DND-41 (cell line): ENCODE results near the gene EIF4E.
"Not testable (repeated sequence)": the region's sequence is repeated elsewhere in the genome, so short reads cannot be mapped to it uniquely, and the experiment has no call there.

Experiments
- ATAC-seq: fragments of 200-7000 bp; cut with Tn5 transposase; 3 replicates; pipeline ENCODE4 v1.9.1; 2021; ENCODE audit warnings: low read depth; ENCODE audit not compliant: insufficient read depth
- DNase-seq: peaks from one replicate; pipeline ENCODE4 v3.0.0-alpha.2; 2020
- H2AFZ ChIP-seq: 2 replicates; pipeline ENCODE4 v1.6.0; 2012; ENCODE audit warnings: low read depth, low read length
- H3K27ac ChIP-seq: 2 replicates; pipeline ENCODE4 v1.5.1; 2012; ENCODE audit warnings: low read length, inconsistent platforms
- H3K27me3 ChIP-seq: fragments of 200-600 bp; sonication (generic); 2 replicates; pipeline ENCODE4 v1.6.0; 2012; ENCODE audit warnings: low read length, mild to moderate bottlenecking, inconsistent platforms; ENCODE audit not compliant: insufficient read depth, poor library complexity
- H3K36me3 ChIP-seq: 2 replicates; pipeline ENCODE4 v1.5.1; 2012; ENCODE audit warnings: low read length, inconsistent platforms; ENCODE audit not compliant: insufficient read depth
- H3K4me1 ChIP-seq: 2 replicates; pipeline ENCODE4 v1.5.1; 2012; ENCODE audit warnings: mild to moderate bottlenecking, low read length; ENCODE audit not compliant: insufficient read depth
- H3K4me2 ChIP-seq: 2 replicates; pipeline ENCODE4 v1.6.0; 2012; ENCODE audit warnings: mild to moderate bottlenecking, moderate library complexity, low read length, inconsistent platforms; ENCODE audit not compliant: insufficient read depth
- H3K4me3 ChIP-seq, 2 experiments: fragments of 200-600 bp in 1 of 2; shearing (Covaris generic) in 1 of 2; 2 replicates each; pipeline ENCODE4 v1.5.1; 2012 to 2016; ENCODE audit warnings: inconsistent platforms in 2 of 2, low read length in 2 of 2, mild to moderate bottlenecking in 2 of 2, low read depth in 1 of 2, moderate library complexity in 1 of 2
- H3K79me2 ChIP-seq: 2 replicates; pipeline ENCODE4 v1.6.0; 2012; ENCODE audit warnings: low read length, inconsistent platforms; ENCODE audit not compliant: insufficient read depth
- H3K9ac ChIP-seq: 2 replicates; pipeline ENCODE4 v1.6.0; 2012; ENCODE audit warnings: low read depth, mild to moderate bottlenecking, inconsistent platforms, low read length, moderate library complexity
- H3K9me3 ChIP-seq: 2 replicates; pipeline ENCODE4 v1.5.1; 2012; ENCODE audit warnings: low read length, moderate library complexity, mild to moderate bottlenecking, inconsistent platforms; ENCODE audit not compliant: insufficient read depth, severe bottlenecking
- H4K20me1 ChIP-seq: 2 replicates; pipeline ENCODE4 v1.6.0; 2012; ENCODE audit warnings: low read length; ENCODE audit not compliant: insufficient read depth
- CTCF ChIP-seq: IDR thresholded peaks from 2 replicates; pipeline ENCODE4 v1.5.1; 2012; ENCODE audit warnings: borderline replicate concordance, low read length, moderate library complexity, mild to moderate bottlenecking; ENCODE audit not compliant: poor library complexity, severe bottlenecking; ENCODE audit errors: extremely low read depth
- EZH2 ChIP-seq: IDR thresholded peaks from 3 replicates; pipeline ENCODE4 v1.6.1; 2012; ENCODE audit warnings: borderline replicate concordance, low read depth, mild to moderate bottlenecking, moderate library complexity, low read length, inconsistent platforms; ENCODE audit not compliant: severe bottlenecking

Gene EIF4E

GRCh38 chr4:98930311-98930865 lies 1.5 kb upstream of the EIF4E start:
- H3K4me2 ChIP-seq, result peak overlapping the region; percentile 64
- peaks cover 44% of the 10 kb centered on the region for H3K79me2 ChIP-seq
- H2AFZ ChIP-seq, result peak overlapping the region; percentile 99
- H3K4me1 ChIP-seq, result peaks cover 31% of the 10 kb centered on the region
- H3K9ac ChIP-seq, result peak overlapping the region; percentile 89; the same call in 1 of the 2 replicates
- peak overlapping the region; percentile 93; the same call in 1 of the 2 replicates for H3K27ac ChIP-seq
- H3K9me3 ChIP-seq, result no peaks in the 10 kb centered on the region
- H3K4me3 ChIP-seq, result peak overlapping the region in 1 of 2 experiments; percentile 84; a peak in 2 of 4 replicates
- no peak for TF ChIP-seq EZH2
- no peak for TF ChIP-seq CTCF
- DNase-seq (no peak), ATAC-seq (no peak)
- H3K27me3 ChIP-seq, result no peaks in the 10 kb centered on the region
- H3K36me3 ChIP-seq, result peaks cover 15% of the 10 kb centered on the region
- peaks cover 17% of the 10 kb centered on the region for H4K20me1 ChIP-seq

GRCh38 chr4:98929341-98930267 lies 671 bp upstream of the EIF4E start:
- peak overlapping the region; percentile 93 for H3K27ac ChIP-seq
- peak overlapping the region; percentile 99 for H2AFZ ChIP-seq
- H3K27me3 ChIP-seq, result no peaks in the 10 kb centered on the region
- peak overlapping the region; percentile 64 for H3K4me2 ChIP-seq
- H3K79me2 ChIP-seq, result peaks cover 52% of the 10 kb centered on the region
- H3K4me3 ChIP-seq, result peak overlapping the region; percentile 58 to 84
- ATAC-seq (peak; percentile 25), DNase-seq (no peak)
- H4K20me1 ChIP-seq, result peaks cover 25% of the 10 kb centered on the region
- peaks cover 20% of the 10 kb centered on the region for H3K36me3 ChIP-seq
- H3K4me1 ChIP-seq, result peaks cover 32% of the 10 kb centered on the region
- no peaks in the 10 kb centered on the region for H3K9me3 ChIP-seq
- peak overlapping the region; percentile 89 for H3K9ac ChIP-seq
- TF ChIP-seq EZH2, result no peak

- ATAC-seq (peak; percentile 70), DNase-seq (peak; percentile 85)
- Histone ChIP-seq H3K9ac (peak overlapping the region; percentile 89), H3K79me2 (peaks cover 67% of the 10 kb centered on the region), H3K27me3 (no peaks in the 10 kb centered on the region), H3K36me3 (peaks cover 25% of the 10 kb centered on the region), H3K9me3 (no peaks in the 10 kb centered on the region), H3K4me2 (peak overlapping the region; percentile 66), H3K4me3 (peak overlapping the region; percentile 58 to 84), H4K20me1 (peaks cover 40% of the 10 kb centered on the region), H2AFZ (peak overlapping the region; percentile 85), H3K27ac (peak overlapping the region; percentile 95), H3K4me1 (peaks cover 32% of the 10 kb centered on the region)
- no peak for TF ChIP-seq CTCF
- TF ChIP-seq EZH2, result no peak
Measured at GRCh38 chr4:98928131-98928504, 815 bp downstream of the EIF4E start.

GRCh38 chr4:98926257-98926656 lies 2.7 kb downstream of the EIF4E start:
- not testable (repeated sequence) for ATAC-seq, H3K27me3 ChIP-seq, H3K9ac ChIP-seq, H3K9me3 ChIP-seq, H2AFZ ChIP-seq, DNase-seq
- Histone ChIP-seq H3K4me3 (peak overlapping the region in 1 of 2 experiments; percentile 84; a peak in 1 of 4 replicates), H3K4me1 (peaks cover 32% of the 10 kb centered on the region), H3K36me3 (peaks cover 35% of the 10 kb centered on the region), H4K20me1 (peaks cover 53% of the 10 kb centered on the region), H3K79me2 (peaks cover 86% of the 10 kb centered on the region), H3K4me2 (peak overlapping the region; percentile 66; the same call in 1 of the 2 replicates), H3K27ac (peak overlapping the region; percentile 27; the same call in 1 of the 2 replicates)
